ENCODE results near the gene ASB4. TPM values are rescaled to one million over a fixed set of nuclear protein-coding genes. Genes with fewer than 3 reads are reported as not detected.

The ASB4 gene
- total RNA-seq, 1 donor from 2014 or later = 6.3 TPM

- no peaks in the 10 kb centered on the region for H3K9me3 ChIP-seq (replicated peaks)
- no peak for DNase-seq
- intact Hi-C loops (cut with micrococcal nuclease) = no loop called here
- TF ChIP-seq, protein P1, sequence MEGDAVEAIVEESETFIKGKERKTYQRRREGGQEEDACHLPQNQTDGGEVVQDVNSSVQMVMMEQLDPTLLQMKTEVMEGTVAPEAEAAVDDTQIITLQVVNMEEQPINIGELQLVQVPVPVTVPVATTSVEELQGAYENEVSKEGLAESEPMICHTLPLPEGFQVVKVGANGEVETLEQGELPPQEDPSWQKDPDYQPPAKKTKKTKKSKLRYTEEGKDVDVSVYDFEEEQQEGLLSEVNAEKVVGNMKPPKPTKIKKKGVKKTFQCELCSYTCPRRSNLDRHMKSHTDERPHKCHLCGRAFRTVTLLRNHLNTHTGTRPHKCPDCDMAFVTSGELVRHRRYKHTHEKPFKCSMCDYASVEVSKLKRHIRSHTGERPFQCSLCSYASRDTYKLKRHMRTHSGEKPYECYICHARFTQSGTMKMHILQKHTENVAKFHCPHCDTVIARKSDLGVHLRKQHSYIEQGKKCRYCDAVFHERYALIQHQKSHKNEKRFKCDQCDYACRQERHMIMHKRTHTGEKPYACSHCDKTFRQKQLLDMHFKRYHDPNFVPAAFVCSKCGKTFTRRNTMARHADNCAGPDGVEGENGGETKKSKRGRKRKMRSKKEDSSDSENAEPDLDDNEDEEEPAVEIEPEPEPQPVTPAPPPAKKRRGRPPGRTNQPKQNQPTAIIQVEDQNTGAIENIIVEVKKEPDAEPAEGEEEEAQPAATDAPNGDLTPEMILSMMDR (IDR thresholded peaks at IDR 0.05; ENCODE audit: borderline replicate concordance) = no peak
- no peak overlapping the region for H3K27ac ChIP-seq (replicated peaks)
- no peak overlapping the region for H3K4me3 ChIP-seq
- H3K27me3 ChIP-seq (ENCODE audit: low read depth) = no peaks in the 10 kb centered on the region
- no peaks in the 10 kb centered on the region for H3K36me3 ChIP-seq
- no peaks in the 10 kb centered on the region for H3K4me1 ChIP-seq
Measured at GRCh38 chr7:95536656-95537311, 51.0 kb downstream of the ASB4 start.

DNA sequence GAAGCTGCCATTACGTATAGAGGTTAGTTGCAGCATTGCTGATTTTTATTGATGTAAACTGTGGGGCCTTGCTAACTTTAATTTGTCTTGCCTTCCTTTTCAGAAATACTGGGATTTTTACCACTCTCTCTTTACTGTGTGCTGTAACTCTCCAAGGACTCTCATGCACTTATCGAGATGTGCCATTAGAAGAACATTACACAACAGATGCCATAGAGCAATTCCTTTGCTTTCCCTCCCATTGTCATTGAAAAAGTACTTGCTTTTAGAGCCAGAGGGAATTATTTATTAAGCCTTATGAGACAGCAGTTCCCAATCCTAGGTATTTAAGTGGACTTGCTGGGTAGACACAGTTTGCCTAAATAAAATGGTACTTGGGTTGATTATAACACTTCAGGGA lies 51.7 kb downstream of the ASB4 start:
- no peaks in the 10 kb centered on the region for H3K27me3 ChIP-seq (ENCODE audit: low read depth)
- TF ChIP-seq, protein P1 (IDR thresholded peaks at IDR 0.05; ENCODE audit: borderline replicate concordance) = no peak
- no peak overlapping the region for H3K27ac ChIP-seq (replicated peaks)
- H3K9me3 ChIP-seq (replicated peaks) = no peaks in the 10 kb centered on the region
- no peak overlapping the region for H3K4me3 ChIP-seq
- intact Hi-C loops (cut with micrococcal nuclease) = no loop called here
- no peaks in the 10 kb centered on the region for H3K36me3 ChIP-seq
- no peaks in the 10 kb centered on the region for H3K4me1 ChIP-seq
- no peak for DNase-seq

- H3K4me3 ChIP-seq = no peak overlapping the region
- intact Hi-C loops (cut with micrococcal nuclease) = no loop called here
- no peaks in the 10 kb centered on the region for H3K36me3 ChIP-seq
- H3K27ac ChIP-seq (replicated peaks) = no peak overlapping the region
- H3K4me1 ChIP-seq = no peaks in the 10 kb centered on the region
- H3K9me3 ChIP-seq (replicated peaks) = no peaks in the 10 kb centered on the region
- TF ChIP-seq, protein P1 (IDR thresholded peaks at IDR 0.05; ENCODE audit: borderline replicate concordance) = no peak
- no peaks in the 10 kb centered on the region for H3K27me3 ChIP-seq (ENCODE audit: low read depth)
- DNase-seq = no peak
Measured at GRCh38 chr7:95539426-95539825, 53.7 kb downstream of the ASB4 start.

DNA sequence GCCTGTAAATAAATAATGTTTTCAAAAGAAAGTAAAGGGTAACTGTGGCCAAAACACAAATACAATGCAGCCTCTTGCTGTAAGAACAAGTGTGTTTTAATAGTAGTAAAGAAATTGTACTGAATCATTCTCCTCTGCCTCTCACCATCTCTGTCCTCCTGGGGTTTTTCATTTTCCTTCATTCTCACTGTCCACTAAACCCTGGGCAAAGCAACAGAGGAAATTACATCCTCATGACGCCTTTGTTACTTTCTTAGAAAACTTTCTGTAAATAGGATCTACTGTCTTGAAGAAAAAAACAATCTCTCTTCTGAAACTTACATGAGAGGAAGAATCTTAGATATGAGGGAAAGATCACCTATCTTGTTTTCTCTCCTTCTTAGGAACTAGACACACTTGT lies 54.6 kb downstream of the ASB4 start:
- DNase-seq = no peak
- intact Hi-C loops (cut with micrococcal nuclease) = no loop called here
- H3K27me3 ChIP-seq (ENCODE audit: low read depth) = no peaks in the 10 kb centered on the region
- no peak overlapping the region for H3K4me3 ChIP-seq
- no peak overlapping the region for H3K27ac ChIP-seq (replicated peaks)
- peaks cover 7% of the 10 kb centered on the region for H3K4me1 ChIP-seq
- H3K9me3 ChIP-seq (replicated peaks) = no peaks in the 10 kb centered on the region
- H3K36me3 ChIP-seq = no peaks in the 10 kb centered on the region
- TF ChIP-seq, protein P1 (IDR thresholded peaks at IDR 0.05; ENCODE audit: borderline replicate concordance) = no peak

GRCh38 chr7:95543312-95543711 lies 57.6 kb downstream of the ASB4 start:
- Histone ChIP-seq H3K4me3 (no peak overlapping the region), H3K9me3 (replicated peaks) (no peaks in the 10 kb centered on the region), H3K27me3 (ENCODE audit: low read depth) (no peaks in the 10 kb centered on the region), H3K4me1 (peaks cover 36% of the 10 kb centered on the region), H3K27ac (replicated peaks) (no peak overlapping the region), H3K36me3 (no peaks in the 10 kb centered on the region)
- intact Hi-C loops (cut with micrococcal nuclease) = no loop called here
- TF ChIP-seq, protein P1 (IDR thresholded peaks at IDR 0.05; ENCODE audit: borderline replicate concordance) = no peak
- DNase-seq = no peak

All from left ventricle myocardium inferior (tissue), 1 donor.